GM23338 (cell line): ENCODE measurements around the gene DCBLD2. TPM values are rescaled to one million over a fixed set of nuclear protein-coding genes. Genes with fewer than 3 reads are reported as not detected.

ENCODE experiments used
- CTCF ChIP-seq, 2 experiments: fragments of 200-600 bp in 1 of 2; sonication (generic) in 1 of 2; conservative IDR thresholded peaks; 2 replicates each; pipeline versions ENCODE4 v1.5.1 to v1.6.1; 2016 to 2017; ENCODE audit warnings: antibody characterized with exemption in 2 of 2, low read depth in 2 of 2, mild to moderate bottlenecking in 2 of 2, moderate library complexity in 1 of 2
- REST ChIP-seq: IDR thresholded peaks from one replicate; pipeline ENCODE4 v1.6.1; 2018; ENCODE audit warnings: antibody characterized with exemption; ENCODE audit not compliant: unreplicated experiment
- ZNF331 ChIP-seq: fragments of 250-450 bp; sonication (Bioruptor Pico); IDR thresholded peaks from 2 replicates; pipeline ENCODE4 v1.5.0; 2020; ENCODE audit warnings: low read depth, mild to moderate bottlenecking, moderate library complexity
- ZNF462 ChIP-seq: fragments of 250-450 bp; sonication (Bioruptor Pico); IDR thresholded peaks from 2 replicates; pipeline ENCODE4 v1.5.0; 2020; ENCODE audit warnings: mild to moderate bottlenecking, moderate library complexity
- polyA plus RNA-seq: library from polyadenylated mRNA; unstranded; fragments of >200 nt; fragmentation: Nextera tagmentation; extraction: Ambion mirVana; gene quantifications from 2 replicates; pipeline ENCODE4 v1.2.1, GENCODE V29; 2016
- total RNA-seq: library from RNA; depleted of rRNA; stranded (reverse); fragments of >200 nt; shearing (Covaris generic); gene quantifications from 2 replicates; pipeline ENCODE4 v1.2.3, GENCODE V29; 2014

The DCBLD2 gene
- total and polyA plus RNA-seq, 2 experiments from 2014 or later, result 25.9 to 69.7 TPM

- no peak for TF ChIP-seq ZNF462 (CRISPR knock-in tag)
- TF ChIP-seq REST, result no peak
- TF ChIP-seq CTCF (conservative IDR thresholded peaks at IDR 0.05; ENCODE audit: low read depth in 2 of 2), result no peak
- no peak for TF ChIP-seq ZNF331 (CRISPR knock-in tag)
Measured at GRCh38 chr3:98775459-98776139, 125.9 kb downstream of the DCBLD2 start (continued).
